Measurements from ENCODE around the gene PSKH1.
"Not testable (repeated sequence)": the region's sequence is repeated elsewhere in the genome, so short reads cannot be mapped to it uniquely, and the experiment has no call there.

PSKH1 gene

GRCh38 chr16:67892899-67893742 lies at the start of gene PSKH1:
Gene PSKH1 (plus strand): TSS chr16:67893254. CDS start chr16:67908750, 15,496 bp downstream.
- peak; percentile 81 to 94 (median 86) for DNase-seq

- peak in 2 of 4 experiments; percentile 45 to 56 for DNase-seq
These were observed 49.7 kb upstream of the PSKH1 start for GRCh38 chr16:67843343-67843765.

GRCh38 chr16:67844497-67844896 lies 48.6 kb upstream of the PSKH1 start:
- DNase-seq: no peak

GRCh38 chr16:67845291-67846062 lies 47.6 kb upstream of the PSKH1 start:
- no peak for DNase-seq

GRCh38 chr16:67846063-67846319 lies 47.1 kb upstream of the PSKH1 start:
- DNase-seq: no peak

- peak; percentile 82 to 92 (median 86) for DNase-seq
These were observed 46.6 kb upstream of the PSKH1 start, which contains the start of gene NUTF2 for GRCh38 chr16:67846320-67847063. Gene NUTF2 (plus strand): TSS chr16:67846933. CDS start chr16:67865131, 18,198 bp downstream.

- DNase-seq: peak in 2 of 4 experiments; percentile 59 to 73
These were observed 45.8 kb upstream of the PSKH1 start, which contains the start of gene CENPT for GRCh38 chr16:67847064-67847861. Gene CENPT (minus strand): TSS chr16:67847693. CDS start chr16:67833859, 13,834 bp downstream.

- no peak for DNase-seq
These were observed 44.9 kb upstream of the PSKH1 start for GRCh38 chr16:67848118-67848517.

GRCh38 chr16:67853670-67854069 lies 39.4 kb upstream of the PSKH1 start:
- DNase-seq: no peak

- no peak for DNase-seq
These were observed 37.3 kb upstream of the PSKH1 start for GRCh38 chr16:67855789-67856188.

GRCh38 chr16:67856927-67857546 lies 36.0 kb upstream of the PSKH1 start:
- DNase-seq: no peak

GRCh38 chr16:67857547-67858233 lies 35.4 kb upstream of the PSKH1 start:
- no peak for DNase-seq

- no peak for DNase-seq
These were observed 34.6 kb upstream of the PSKH1 start for GRCh38 chr16:67858500-67858899.

GRCh38 chr16:67860589-67861398 lies 32.3 kb upstream of the PSKH1 start:
- DNase-seq: no peak

GRCh38 chr16:67861877-67862276 lies 31.2 kb upstream of the PSKH1 start:
- no peak for DNase-seq

- no peak for DNase-seq
These were observed 30.2 kb upstream of the PSKH1 start for GRCh38 chr16:67862623-67863583.

GRCh38 chr16:67864044-67864443 lies 29.0 kb upstream of the PSKH1 start:
- DNase-seq: not testable (repeated sequence)

- no peak for DNase-seq
These were observed 28.5 kb upstream of the PSKH1 start for GRCh38 chr16:67864594-67864993.

GRCh38 chr16:67865318-67865717 lies 27.7 kb upstream of the PSKH1 start:
- DNase-seq: no peak

All from activated naive CD4-positive, alpha-beta T cell (primary cell).